HPDE6-E6E7 (cell line): ENCODE measurements around the gene FGGY.

Source experiments
- DNase-seq: peaks from one replicate; pipeline ENCODE4 v3.0.0; 2011; ENCODE audit warnings: missing footprints; ENCODE audit errors: extremely low spot score

Gene FGGY

GRCh38 chr1:59414406-59415133, 117.7 kb downstream of the FGGY start:
- no peak for DNase-seq

GRCh38 chr1:59415286-59415850, 118.5 kb downstream of the FGGY start:
- no peak for DNase-seq

- no peak for DNase-seq
These were observed 119.0 kb downstream of the FGGY start for GRCh38 chr1:59415881-59416280.

GRCh38 chr1:59417406-59417805, 120.5 kb downstream of the FGGY start:
- no peak for DNase-seq

GRCh38 chr1:59418363-59419144, 121.7 kb downstream of the FGGY start:
- DNase-seq = no peak

GRCh38 chr1:59419361-59420140, 122.7 kb downstream of the FGGY start:
- no peak for DNase-seq

GRCh38 chr1:59421232-59421920, 124.5 kb downstream of the FGGY start:
- DNase-seq = no peak

- no peak for DNase-seq
These were observed 126.2 kb downstream of the FGGY start for GRCh38 chr1:59422921-59423575.

GRCh38 chr1:59427155-59427554, 130.3 kb downstream of the FGGY start:
- peak; percentile 78 for DNase-seq

- no peak for DNase-seq
These were observed 130.9 kb downstream of the FGGY start for GRCh38 chr1:59427784-59428183.

- no peak for DNase-seq
These were observed 131.9 kb downstream of the FGGY start for GRCh38 chr1:59428828-59429227.

GRCh38 chr1:59429656-59430055, 132.8 kb downstream of the FGGY start:
- DNase-seq = no peak

GRCh38 chr1:59431566-59432294, 134.8 kb downstream of the FGGY start:
- DNase-seq = no peak

- no peak for DNase-seq
These were observed 135.9 kb downstream of the FGGY start for GRCh38 chr1:59432531-59433439.

GRCh38 chr1:59433440-59433813, 136.5 kb downstream of the FGGY start:
- DNase-seq = no peak

GRCh38 chr1:59434336-59434735, 137.4 kb downstream of the FGGY start:
- DNase-seq = no peak

GRCh38 chr1:59436637-59437036, 139.7 kb downstream of the FGGY start:
- DNase-seq = no peak

- DNase-seq = no peak
These were observed 141.2 kb downstream of the FGGY start for GRCh38 chr1:59438058-59438560.

- no peak for DNase-seq
These were observed 145.6 kb downstream of the FGGY start for GRCh38 chr1:59442492-59442891.
